Measurements from ENCODE around the gene TENM4. TPM values are rescaled to one million over a fixed set of nuclear protein-coding genes. Genes with fewer than 3 reads are reported as not detected.
A peak's percentile ranks its signal among the peaks of the same experiment; 100 is the strongest.

Gene TENM4
- total RNA-seq, 1 experiment from 2014 or later = 0.39 TPM

DNA sequence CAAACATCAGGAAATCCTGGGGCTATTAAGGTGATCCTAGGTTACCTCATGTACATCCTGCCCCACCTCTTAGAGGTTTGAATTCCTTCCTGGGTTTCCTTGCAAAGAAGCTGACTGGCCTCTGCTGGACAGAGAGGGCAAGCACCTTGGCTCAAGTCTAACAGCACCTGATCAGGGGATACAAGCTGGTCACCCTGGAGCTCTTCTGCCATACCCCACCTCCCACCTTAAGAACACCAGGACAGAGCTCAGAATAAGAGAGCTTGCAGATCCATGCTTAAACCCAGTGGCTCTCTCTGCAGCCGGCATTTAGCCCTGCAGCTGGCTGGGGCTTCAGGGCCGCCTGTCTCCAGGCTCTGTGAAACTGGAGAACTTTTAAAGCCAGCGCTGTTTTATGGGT lies 479.6 kb downstream of the TENM4 start:
- CTCF ChIA-PET = interaction anchor here (0.6 to 1.4 kb wide), 4 partner anchors 163 to 319 kb away, joined by 3 to 7 read pairs (median 3); no protein-coding TSS in a partner anchor
- Histone ChIP-seq H3K4me1 (ENCODE audit: control insufficient read depth, insufficient read depth, low read length) (no peaks in the 10 kb centered on the region), H3K27ac (ENCODE audit: low read length) (no peak overlapping the region), H3K27me3 (ENCODE audit: control insufficient read depth, insufficient read depth, low read length) (no peaks in the 10 kb centered on the region), H3K36me3 (ENCODE audit: control insufficient read depth, insufficient read depth, low read length) (no peaks in the 10 kb centered on the region), H3K4me3 (ENCODE audit: low read depth in 2 of 2, low read length in 2 of 2) (no peak overlapping the region; a peak in 1 of 4 replicates), H3K9me3 (ENCODE audit: control insufficient read depth, insufficient read depth, low read depth, low read length) (no peaks in the 10 kb centered on the region)
- TF ChIP-seq CTCF (IDR thresholded peaks at IDR 0.05) (peak; percentile 77), POLR2AphosphoS5 (IDR thresholded peaks at IDR 0.05; ENCODE audit: low read depth, low read length) (no peak)
- no TSS peak for BruUV-seq (replicated peaks)
- DNase-seq (ENCODE audit: low read depth, low spot score) (no peak), ATAC-seq (peak; percentile 85)
- in situ Hi-C loops (cut with HindIII; ENCODE audit: low pct_unique_long_range_greater_than_20kb, low sequenced_read_pairs) = no loop called here
- POLR2A ChIA-PET = no interaction called here
- intact Hi-C loops (cut with micrococcal nuclease; ENCODE audit: unreplicated experiment) = loop anchor here (1.0 to 2.0 kb wide), 2 partner anchors 162 to 315 kb away; no protein-coding TSS in a partner anchor

DNA sequence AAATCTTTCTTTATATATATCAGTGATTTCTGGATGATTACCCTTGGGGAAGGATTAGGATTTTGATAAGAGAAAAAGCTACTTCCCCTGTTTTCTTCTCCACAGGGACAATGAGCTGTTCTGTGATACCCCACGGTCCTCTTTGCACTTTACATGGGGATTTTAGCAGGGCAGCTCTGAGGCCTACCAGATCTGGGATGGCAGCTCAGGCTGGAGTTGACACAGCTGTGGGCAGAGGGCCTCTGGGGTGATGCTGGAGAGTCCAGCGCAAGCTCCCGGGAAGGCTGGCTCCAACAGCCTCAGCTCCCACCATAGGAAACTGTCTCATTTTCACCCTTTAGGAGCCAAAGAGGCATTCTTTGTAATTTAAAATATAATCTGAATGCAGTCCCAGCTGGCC lies 482.4 kb downstream of the TENM4 start:
- intact Hi-C loops (cut with micrococcal nuclease; ENCODE audit: unreplicated experiment) (no loop called here), in situ Hi-C loops (cut with HindIII; ENCODE audit: low pct_unique_long_range_greater_than_20kb, low sequenced_read_pairs) (no loop called here)
- no peaks in the 10 kb centered on the region for H3K9me3 ChIP-seq (ENCODE audit: control insufficient read depth, insufficient read depth, low read depth, low read length)
- H3K27ac ChIP-seq (ENCODE audit: low read length) = no peak overlapping the region
- TF ChIP-seq POLR2AphosphoS5 (IDR thresholded peaks at IDR 0.05; ENCODE audit: low read depth, low read length) = no peak
- TF ChIP-seq SIN3A (IDR thresholded peaks at IDR 0.05; ENCODE audit: borderline replicate concordance, insufficient read depth, low read depth, low read length) = no peak
- no peak for TF ChIP-seq CTCF (IDR thresholded peaks at IDR 0.05)
- TF ChIP-seq TCF7L2 (IDR thresholded peaks at IDR 0.05; ENCODE audit: low read depth, low read length) = no peak
- TF ChIP-seq, protein P1, sequence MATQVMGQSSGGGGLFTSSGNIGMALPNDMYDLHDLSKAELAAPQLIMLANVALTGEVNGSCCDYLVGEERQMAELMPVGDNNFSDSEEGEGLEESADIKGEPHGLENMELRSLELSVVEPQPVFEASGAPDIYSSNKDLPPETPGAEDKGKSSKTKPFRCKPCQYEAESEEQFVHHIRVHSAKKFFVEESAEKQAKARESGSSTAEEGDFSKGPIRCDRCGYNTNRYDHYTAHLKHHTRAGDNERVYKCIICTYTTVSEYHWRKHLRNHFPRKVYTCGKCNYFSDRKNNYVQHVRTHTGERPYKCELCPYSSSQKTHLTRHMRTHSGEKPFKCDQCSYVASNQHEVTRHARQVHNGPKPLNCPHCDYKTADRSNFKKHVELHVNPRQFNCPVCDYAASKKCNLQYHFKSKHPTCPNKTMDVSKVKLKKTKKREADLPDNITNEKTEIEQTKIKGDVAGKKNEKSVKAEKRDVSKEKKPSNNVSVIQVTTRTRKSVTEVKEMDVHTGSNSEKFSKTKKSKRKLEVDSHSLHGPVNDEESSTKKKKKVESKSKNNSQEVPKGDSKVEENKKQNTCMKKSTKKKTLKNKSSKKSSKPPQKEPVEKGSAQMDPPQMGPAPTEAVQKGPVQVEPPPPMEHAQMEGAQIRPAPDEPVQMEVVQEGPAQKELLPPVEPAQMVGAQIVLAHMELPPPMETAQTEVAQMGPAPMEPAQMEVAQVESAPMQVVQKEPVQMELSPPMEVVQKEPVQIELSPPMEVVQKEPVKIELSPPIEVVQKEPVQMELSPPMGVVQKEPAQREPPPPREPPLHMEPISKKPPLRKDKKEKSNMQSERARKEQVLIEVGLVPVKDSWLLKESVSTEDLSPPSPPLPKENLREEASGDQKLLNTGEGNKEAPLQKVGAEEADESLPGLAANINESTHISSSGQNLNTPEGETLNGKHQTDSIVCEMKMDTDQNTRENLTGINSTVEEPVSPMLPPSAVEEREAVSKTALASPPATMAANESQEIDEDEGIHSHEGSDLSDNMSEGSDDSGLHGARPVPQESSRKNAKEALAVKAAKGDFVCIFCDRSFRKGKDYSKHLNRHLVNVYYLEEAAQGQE (IDR thresholded peaks at IDR 0.05; ENCODE audit: insufficient read depth in 1 of 2, low read depth in 2 of 2, low read length in 1 of 2) = no peak
- CTCF ChIA-PET = interaction anchor here (0.6 kb wide), 1 partner anchor 103 kb away, joined by 3 read pairs; no protein-coding TSS in a partner anchor
- no peak for DNase-seq (ENCODE audit: low read depth, low spot score)
- H3K27me3 ChIP-seq (ENCODE audit: control insufficient read depth, insufficient read depth, low read length) = no peaks in the 10 kb centered on the region
- ATAC-seq = no peak
- BruUV-seq (replicated peaks) = no TSS peak
- POLR2A ChIA-PET = no interaction called here
- no peaks in the 10 kb centered on the region for H3K4me1 ChIP-seq (ENCODE audit: control insufficient read depth, insufficient read depth, low read length)
- no peak overlapping the region for H3K4me3 ChIP-seq (ENCODE audit: low read depth in 2 of 2, low read length in 2 of 2)
- H3K36me3 ChIP-seq (ENCODE audit: control insufficient read depth, insufficient read depth, low read length) = no peaks in the 10 kb centered on the region
